Dedifferentiated amniotic fluid mesenchymal stem cell (primary cell): ENCODE data around the gene CD151.
A peak's percentile ranks its signal among the peaks of the same experiment; 100 is the strongest.

Experiments used
- DNase-seq: peaks from one replicate; pipeline ENCODE4 v3.0.0-alpha.2; 2016; ENCODE audit errors: extremely low spot score

Gene CD151

GRCh38 chr11:797296-798092 lies 35.3 kb upstream of the CD151 start:
- DNase-seq = peak; percentile 82

GRCh38 chr11:798093-798713 lies 34.5 kb upstream of the CD151 start, which contains the start of gene SLC25A22:
Gene SLC25A22, minus strand, starts transcription at chr11:798281. Its CDS starts 3,275 bp downstream, at chr11:795006.
- DNase-seq = peak; percentile 62

DNA sequence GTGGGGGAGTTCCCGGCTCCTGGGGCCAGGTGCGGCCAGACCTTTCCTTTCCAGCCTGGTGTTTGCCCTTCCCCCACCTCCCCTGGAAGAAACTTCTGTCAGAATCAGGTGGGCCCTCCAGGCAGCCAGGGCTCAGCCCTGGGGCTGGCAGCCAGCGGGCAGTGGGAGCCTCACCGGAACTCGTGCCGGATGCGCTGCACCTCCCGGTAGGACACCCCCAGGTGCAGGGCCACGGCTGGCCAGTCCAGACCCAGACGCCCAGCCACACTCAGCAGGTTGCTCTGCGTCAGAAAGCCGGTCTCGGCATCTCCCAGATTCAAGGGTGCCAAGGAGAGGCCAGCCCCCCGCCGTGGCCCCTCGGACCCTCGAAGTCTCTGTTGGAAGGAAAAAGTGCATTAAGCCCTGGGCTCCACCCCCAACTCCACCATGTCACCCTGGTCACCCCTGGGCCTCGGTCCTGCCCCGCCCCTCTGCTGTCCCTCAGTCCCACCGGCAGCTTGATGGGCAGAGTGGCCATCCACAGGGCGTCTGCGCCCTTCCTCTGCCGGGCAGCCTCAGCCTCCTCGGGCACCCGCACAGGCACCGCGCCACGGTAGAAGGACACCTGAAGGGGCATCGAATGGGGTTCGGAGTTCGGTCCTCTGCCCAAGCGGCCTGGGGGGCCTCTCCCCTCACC lies 33.0 kb upstream of the CD151 start:
- DNase-seq = no peak

- DNase-seq = no peak
These were observed 32.3 kb upstream of the CD151 start for GRCh38 chr11:800473-800872.

- no peak for DNase-seq
These were observed 31.5 kb upstream of the CD151 start for GRCh38 chr11:801097-801780.

GRCh38 chr11:802018-802617 lies 30.6 kb upstream of the CD151 start:
- no peak for DNase-seq

- no peak for DNase-seq
These were observed 29.9 kb upstream of the CD151 start for GRCh38 chr11:802693-803466.

GRCh38 chr11:803467-803742 lies 29.3 kb upstream of the CD151 start:
- no peak for DNase-seq

GRCh38 chr11:803770-804598 lies 28.8 kb upstream of the CD151 start:
- DNase-seq = no peak

GRCh38 chr11:804599-804964 lies 28.2 kb upstream of the CD151 start:
- DNase-seq = no peak

- DNase-seq = no peak
These were observed 24.1 kb upstream of the CD151 start for GRCh38 chr11:808427-809286.

- DNase-seq = peak; percentile 95
These were observed 23.3 kb upstream of the CD151 start, which contains the start of gene RPLP2 for GRCh38 chr11:809287-810039. Gene RPLP2, plus strand, starts transcription at chr11:809967. Its CDS starts 268 bp downstream, at chr11:810235.

DNA sequence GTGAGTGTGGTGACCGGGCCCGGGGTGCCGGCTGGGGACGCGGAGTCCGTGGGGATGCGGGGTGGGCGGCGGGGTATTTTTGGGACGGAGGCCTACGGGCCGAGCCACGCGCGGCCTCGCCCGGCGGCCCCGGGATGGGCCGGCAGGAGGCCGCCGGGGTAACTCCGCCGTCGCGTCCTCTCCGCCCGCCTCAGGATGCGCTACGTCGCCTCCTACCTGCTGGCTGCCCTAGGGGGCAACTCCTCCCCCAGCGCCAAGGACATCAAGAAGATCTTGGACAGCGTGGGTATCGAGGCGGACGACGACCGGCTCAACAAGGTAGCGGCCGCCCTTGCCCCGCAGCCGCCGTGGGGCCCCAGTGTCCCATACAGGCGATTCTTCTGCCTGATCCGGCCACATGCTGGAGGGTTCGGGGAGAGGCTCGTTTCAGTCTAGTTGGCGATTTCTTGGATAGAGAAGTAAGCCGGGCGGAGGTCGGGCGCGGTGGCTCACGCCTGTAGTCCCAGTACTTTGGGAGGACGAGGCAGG lies 22.6 kb upstream of the CD151 start:
- DNase-seq = no peak

GRCh38 chr11:811446-812245 lies 21.1 kb upstream of the CD151 start:
- DNase-seq = no peak

DNA sequence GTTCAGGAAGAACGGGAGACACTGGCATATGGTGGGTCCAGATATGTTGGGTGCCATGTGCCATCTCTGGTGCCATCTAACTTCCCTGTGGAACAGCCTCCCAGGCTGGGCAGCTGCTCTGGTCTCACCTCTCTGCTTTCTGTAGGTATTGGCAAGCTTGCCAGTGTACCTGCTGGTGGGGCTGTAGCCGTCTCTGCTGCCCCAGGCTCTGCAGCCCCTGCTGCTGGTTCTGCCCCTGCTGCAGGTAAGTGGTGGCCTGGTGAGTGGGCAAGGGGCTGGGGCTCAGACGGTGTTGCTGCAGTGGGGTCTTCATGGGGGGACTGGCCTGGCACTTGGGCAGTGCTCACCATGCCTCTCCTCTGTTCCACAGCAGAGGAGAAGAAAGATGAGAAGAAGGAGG lies 20.4 kb upstream of the CD151 start:
- DNase-seq = no peak

DNA sequence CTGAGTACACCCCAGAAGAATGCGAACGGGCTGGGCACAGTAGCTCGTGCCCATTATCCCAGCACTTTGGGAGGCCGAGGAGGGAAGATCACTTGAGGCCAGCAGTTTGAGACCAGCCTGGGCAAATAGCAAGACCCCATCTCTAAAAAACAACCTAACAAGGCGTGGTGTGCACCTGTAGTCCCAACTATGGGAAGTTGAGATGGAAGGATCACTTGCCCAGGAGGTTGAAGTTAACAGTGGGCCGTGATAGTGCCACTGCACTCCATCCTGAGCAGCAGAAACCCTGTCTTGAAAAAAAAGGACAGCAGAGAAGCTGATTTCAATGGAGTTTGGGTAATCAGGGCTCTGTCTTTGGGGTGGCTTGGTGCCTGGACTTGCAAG lies 19.7 kb upstream of the CD151 start:
- no peak for DNase-seq

DNA sequence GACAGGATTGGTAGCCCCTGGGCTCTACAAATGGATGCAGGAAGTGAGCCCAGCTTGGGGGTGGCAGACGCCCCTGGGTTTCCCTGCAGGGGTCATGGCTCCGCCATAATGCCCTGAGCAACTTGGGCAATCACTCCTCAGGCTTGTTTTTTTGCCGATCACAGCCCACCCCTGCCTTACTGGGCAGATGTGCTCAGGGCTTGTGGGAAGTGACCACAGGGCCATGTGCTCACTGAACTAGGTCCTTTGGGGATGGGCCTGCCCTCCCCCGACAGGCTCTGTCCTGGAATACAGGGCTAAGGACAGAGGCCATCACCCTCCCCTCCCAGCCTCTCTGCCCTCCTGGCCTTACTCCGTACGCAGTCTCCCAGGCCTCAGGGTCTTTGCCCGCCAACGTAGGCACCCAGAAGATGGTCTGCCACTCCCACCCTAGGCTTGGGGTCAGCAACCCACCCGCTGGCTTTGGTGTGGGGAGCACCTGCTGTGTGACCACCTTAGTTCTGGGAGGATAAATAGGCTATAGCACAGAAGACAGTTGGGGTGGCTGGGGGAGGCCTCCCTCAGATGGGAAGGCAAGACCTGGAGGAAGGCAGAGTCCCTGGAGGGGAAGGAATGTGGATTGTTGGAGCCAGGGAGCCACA lies 19.2 kb upstream of the CD151 start:
- DNase-seq = no peak
